ENCODE data around the gene UQCRH. TPM values are rescaled to one million over a fixed set of nuclear protein-coding genes. Genes with fewer than 3 reads are reported as not detected.

The UQCRH gene
- 100 to 1,000 TPM; 283 to 366 (median 338) TPM for total RNA-seq

DNA sequence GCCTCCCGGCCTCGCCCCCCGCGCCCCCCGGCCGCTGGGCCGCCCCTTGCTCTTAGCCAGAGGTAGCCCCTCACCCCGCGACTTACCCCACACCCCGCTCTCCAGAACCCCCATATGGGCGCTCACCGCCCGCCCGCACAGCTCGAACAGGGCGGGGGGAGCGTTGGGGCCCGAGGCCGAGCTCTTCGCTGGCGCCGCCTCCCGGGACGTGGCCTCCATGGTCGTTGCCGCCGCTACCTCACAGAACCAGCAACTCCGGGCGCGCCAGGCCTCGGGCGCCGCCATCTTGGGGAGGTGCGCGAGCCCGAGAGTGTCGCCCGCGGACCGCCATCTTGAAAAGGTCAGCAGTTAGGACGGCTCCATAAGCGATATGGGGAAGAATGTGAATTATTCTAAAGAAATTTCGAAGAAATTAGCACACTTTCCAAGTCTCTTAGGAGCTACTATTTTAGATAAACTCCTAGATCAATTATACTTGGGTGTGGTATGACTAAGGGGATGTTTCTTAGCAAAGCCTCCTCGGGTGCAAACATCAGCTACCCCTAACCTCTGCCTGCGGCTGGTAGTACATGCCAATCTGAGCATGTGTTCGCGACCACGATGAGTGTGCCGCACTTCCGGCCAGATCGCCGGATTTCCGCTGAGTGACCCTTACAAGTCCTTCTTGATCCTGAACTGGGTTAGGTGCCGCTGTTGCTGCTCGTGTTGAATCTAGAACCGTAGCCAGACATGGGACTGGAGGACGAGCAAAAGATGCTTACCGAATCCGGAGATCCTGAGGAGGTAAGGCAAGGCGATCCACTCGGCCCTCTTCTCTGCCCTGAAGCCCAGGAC lies at the start of gene UQCRH, which contains the start of gene LRRC41:
UQCRH (plus strand) TSS at position 661 of the 834 bp plus-strand sequence; CDS start at position 730, 69 bp downstream.
LRRC41 (minus strand) TSS at position 579 of the 834 bp plus-strand sequence; CDS start at position 285, 294 bp downstream.
- Mint-ChIP-seq H3K27me3 (ENCODE audit: low read depth) (no peaks in the 10 kb centered on the region), H3K4me3 (peak within 1 kb of the TSS; percentile 98), H3K4me1 (ENCODE audit: low read depth) (peaks cover 42% of the 10 kb centered on the region), H3K9me3 (no peaks in the 10 kb centered on the region), H3K36me3 (ENCODE audit: insufficient read depth) (peaks cover 14% of the 10 kb centered on the region)
- DNase-seq (peak; percentile 90), ATAC-seq (peak; percentile 87 to 88)

DNA sequence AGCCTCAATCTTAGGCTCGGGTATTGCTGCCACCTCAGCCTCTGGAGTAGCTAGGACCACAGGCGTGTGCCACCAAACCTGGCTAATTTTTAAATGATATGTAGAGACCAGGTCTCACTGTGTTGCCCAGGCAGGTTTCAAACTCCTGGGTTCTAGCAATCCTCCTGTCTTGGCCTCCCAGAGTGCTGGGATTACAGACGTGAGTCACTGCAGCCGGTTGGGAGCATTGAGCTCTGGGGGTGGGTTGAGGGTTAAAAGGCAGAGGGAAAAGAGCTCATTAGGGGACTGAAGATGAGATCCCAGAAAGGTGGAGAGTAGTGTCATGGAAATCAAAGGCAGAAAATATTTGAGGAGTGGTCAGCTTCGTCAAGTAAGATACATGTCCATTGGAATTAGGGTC lies 48.8 kb upstream of the UQCRH start:
- Mint-ChIP-seq H3K4me1 (ENCODE audit: low read depth) (no peaks in the 10 kb centered on the region), H3K36me3 (ENCODE audit: insufficient read depth) (peaks cover 4% of the 10 kb centered on the region), H3K4me3 (no peak overlapping the region), H3K9me3 (no peaks in the 10 kb centered on the region), H3K27me3 (ENCODE audit: low read depth) (no peaks in the 10 kb centered on the region)
- ATAC-seq: no peak
- no peak for DNase-seq

DNA sequence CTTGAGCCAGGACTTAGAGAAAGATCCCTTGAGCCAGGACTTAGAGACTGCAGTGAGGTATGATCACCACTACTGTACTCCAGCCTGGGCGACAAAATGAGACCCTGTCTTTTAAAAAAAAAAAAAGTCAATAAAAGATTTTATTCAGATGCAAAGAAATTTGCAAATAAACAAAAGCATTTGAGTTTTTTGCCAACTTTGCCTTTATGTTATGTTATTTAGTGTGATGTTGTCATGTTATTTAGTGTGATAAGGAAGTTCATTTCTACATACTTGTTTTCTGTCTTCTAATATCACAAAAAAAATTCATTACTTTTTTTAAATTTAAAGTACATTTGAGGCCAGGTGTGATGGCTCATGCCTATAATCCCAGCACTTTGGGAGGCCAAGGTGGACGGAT lies 47.0 kb upstream of the UQCRH start:
- H3K36me3 Mint-ChIP-seq (ENCODE audit: insufficient read depth): peaks cover 4% of the 10 kb centered on the region
- no peaks in the 10 kb centered on the region for H3K9me3 Mint-ChIP-seq
- ATAC-seq: no peak
- H3K4me3 Mint-ChIP-seq: no peak overlapping the region
- no peaks in the 10 kb centered on the region for H3K4me1 Mint-ChIP-seq (ENCODE audit: low read depth)
- DNase-seq: no peak
- no peaks in the 10 kb centered on the region for H3K27me3 Mint-ChIP-seq (ENCODE audit: low read depth)

DNA sequence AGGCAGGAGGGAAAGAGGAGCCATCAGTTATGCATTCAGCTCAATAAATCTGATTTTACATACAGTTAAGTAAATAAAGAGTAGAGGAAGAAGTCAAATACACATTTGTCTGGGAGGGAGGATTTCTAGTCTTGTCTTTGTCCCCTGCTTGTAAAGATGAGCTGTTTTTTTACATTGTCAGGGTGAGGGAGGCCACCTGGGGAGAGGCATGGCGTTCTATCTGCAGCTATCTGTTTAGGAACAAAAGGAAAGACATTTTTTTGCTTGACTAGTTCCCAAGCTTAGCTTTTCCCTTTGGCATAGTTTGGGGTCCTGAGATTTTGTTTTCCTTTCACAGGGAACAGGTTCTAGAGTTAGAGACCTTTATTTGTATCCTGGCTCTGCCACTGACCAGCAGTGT lies 41.0 kb upstream of the UQCRH start:
- ATAC-seq (no peak), DNase-seq (no peak)
- H3K27me3 Mint-ChIP-seq (ENCODE audit: low read depth): no peaks in the 10 kb centered on the region
- H3K9me3 Mint-ChIP-seq: no peaks in the 10 kb centered on the region
- H3K36me3 Mint-ChIP-seq (ENCODE audit: insufficient read depth): peaks cover 12% of the 10 kb centered on the region
- no peak overlapping the region for H3K4me3 Mint-ChIP-seq
- no peaks in the 10 kb centered on the region for H3K4me1 Mint-ChIP-seq (ENCODE audit: low read depth)

DNA sequence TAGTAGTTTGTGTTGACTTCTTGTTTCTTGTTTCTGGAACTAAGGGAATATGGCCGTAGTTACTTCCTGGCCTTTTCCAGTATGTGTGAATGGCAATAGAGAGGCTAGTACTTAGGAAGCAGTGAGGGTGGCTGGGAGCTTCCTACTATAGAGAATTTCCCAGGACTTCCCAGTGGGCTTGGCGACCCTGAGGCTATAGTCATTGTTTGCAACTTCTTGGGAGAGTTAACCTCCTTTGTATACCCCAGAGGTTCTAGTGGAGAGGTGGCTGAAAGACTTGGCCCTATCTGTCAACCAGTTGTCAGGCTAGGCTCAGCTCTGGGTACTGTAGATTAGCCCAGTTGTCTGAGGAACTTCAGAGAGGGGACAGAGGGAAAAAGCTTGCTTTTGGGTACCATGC lies 40.4 kb upstream of the UQCRH start:
- H3K36me3 Mint-ChIP-seq (ENCODE audit: insufficient read depth): peaks cover 12% of the 10 kb centered on the region
- ATAC-seq (no peak), DNase-seq (no peak)
- no peaks in the 10 kb centered on the region for H3K9me3 Mint-ChIP-seq
- no peaks in the 10 kb centered on the region for H3K27me3 Mint-ChIP-seq (ENCODE audit: low read depth)
- no peaks in the 10 kb centered on the region for H3K4me1 Mint-ChIP-seq (ENCODE audit: low read depth)
- H3K4me3 Mint-ChIP-seq: no peak overlapping the region

DNA sequence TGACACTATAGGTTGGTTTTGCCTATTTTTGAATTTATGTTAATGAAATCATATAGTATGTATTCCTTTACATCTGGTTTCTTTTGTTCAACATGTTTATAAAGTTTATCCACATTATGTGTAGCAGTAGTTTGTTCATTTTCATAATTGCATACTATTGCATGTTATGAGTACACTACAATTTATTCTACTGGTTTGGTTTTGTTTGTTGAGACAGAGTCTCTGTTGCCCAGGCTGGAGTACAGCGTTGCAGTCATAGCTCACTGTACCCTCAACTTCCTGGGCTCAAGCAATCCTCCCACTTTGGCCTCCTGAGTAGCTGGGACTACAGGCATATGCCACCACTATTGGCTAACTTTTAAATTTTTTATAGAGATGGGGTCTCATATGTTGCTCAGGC lies 34.9 kb upstream of the UQCRH start:
- no peaks in the 10 kb centered on the region for H3K4me1 Mint-ChIP-seq (ENCODE audit: low read depth)
- DNase-seq (no peak), ATAC-seq (no peak)
- H3K36me3 Mint-ChIP-seq (ENCODE audit: insufficient read depth): peaks cover 12% of the 10 kb centered on the region
- no peaks in the 10 kb centered on the region for H3K27me3 Mint-ChIP-seq (ENCODE audit: low read depth)
- no peak overlapping the region for H3K4me3 Mint-ChIP-seq
- no peaks in the 10 kb centered on the region for H3K9me3 Mint-ChIP-seq

DNA sequence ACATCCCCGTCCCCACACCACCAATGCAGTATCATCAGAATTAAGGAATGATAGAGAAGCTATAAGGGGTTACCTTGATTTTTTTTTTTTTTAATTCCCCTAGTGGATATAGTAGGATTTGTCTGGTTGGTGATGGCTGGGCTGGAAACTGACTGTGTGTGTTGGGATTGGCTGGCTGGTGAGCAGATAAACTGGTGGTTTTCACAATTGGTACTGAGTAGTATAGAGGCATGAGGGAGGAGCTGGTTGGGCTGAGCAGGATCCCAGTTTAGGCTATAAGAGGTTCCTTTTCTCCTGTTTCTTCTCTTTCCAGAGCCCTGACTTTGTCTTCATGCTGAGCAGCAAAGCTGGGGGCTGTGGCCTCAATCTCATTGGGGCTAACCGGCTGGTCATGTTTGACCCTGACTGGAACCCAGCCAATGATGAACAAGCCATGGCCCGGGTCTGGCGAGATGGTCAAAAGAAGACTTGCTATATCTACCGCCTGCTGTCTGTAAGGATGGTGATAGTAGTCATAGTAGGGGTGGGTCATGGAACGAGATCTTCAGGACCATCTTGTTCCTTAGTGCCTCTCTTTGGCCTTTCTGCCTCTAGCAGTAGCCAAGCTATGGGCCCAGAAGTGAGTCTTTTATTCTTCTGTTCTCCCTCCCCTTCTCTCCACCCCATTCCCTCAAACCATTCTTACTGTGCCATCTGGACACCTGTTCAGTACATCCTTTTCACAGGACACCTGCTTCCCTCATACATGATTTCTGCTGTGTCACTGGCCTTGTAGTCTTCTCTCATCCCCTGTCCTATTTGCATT lies 29.1 kb upstream of the UQCRH start:
- H3K4me1 Mint-ChIP-seq (ENCODE audit: low read depth): no peaks in the 10 kb centered on the region
- H3K36me3 Mint-ChIP-seq (ENCODE audit: insufficient read depth): peaks cover 5% of the 10 kb centered on the region
- no peak for DNase-seq
- H3K4me3 Mint-ChIP-seq: no peak overlapping the region
- no peaks in the 10 kb centered on the region for H3K9me3 Mint-ChIP-seq
- no peak for ATAC-seq
- H3K27me3 Mint-ChIP-seq (ENCODE audit: low read depth): no peaks in the 10 kb centered on the region

DNA sequence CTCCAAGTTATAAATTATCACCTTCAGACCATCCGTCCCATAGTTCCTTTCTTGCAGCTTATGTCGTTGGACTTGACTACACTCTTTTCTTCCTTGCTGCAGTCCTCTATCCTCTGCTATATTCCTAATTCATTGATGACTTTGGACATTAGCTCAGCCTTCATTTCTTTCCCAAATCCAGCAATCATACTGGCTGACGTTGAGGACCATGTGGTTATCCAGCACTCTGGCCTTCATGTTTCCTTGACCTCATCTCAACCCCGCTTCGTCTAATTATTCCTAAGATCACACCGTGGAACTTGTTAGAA lies 28.5 kb upstream of the UQCRH start:
- Mint-ChIP-seq H3K36me3 (ENCODE audit: insufficient read depth) (peaks cover 10% of the 10 kb centered on the region), H3K4me3 (no peak overlapping the region), H3K9me3 (no peaks in the 10 kb centered on the region), H3K27me3 (ENCODE audit: low read depth) (no peaks in the 10 kb centered on the region), H3K4me1 (ENCODE audit: low read depth) (no peaks in the 10 kb centered on the region)
- no peak for ATAC-seq
- no peak for DNase-seq

DNA sequence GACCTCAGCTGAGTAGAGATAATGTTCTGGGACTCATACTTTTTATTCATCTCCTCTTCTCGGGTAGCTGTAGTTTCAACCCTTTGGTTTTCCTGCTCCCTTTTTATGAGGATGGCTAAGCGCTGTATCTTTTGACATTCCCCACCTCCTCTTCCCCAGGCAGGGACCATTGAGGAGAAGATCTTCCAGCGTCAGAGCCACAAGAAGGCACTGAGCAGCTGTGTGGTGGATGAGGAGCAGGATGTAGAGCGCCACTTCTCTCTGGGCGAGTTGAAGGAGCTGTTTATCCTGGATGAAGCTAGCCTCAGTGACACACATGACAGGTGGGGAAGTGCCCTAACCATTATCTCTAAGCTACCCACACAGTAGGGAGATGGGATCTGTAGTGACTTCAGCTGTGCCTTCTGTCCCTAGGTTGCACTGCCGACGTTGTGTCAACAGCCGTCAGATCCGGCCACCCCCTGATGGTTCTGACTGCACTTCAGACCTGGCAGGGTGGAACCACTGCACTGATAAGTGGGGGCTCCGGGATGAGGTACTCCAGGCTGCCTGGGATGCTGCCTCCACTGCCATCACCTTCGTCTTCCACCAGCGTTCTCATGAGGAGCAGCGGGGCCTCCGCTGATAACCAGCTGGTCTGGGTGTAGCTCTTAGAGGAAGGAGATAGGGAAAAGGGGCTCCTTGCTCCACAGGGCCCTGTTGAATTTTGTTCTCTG lies 25.7 kb upstream of the UQCRH start:
- no peak for DNase-seq
- Mint-ChIP-seq H3K9me3 (no peaks in the 10 kb centered on the region), H3K27me3 (ENCODE audit: low read depth) (no peaks in the 10 kb centered on the region), H3K4me3 (no peak overlapping the region), H3K4me1 (ENCODE audit: low read depth) (no peaks in the 10 kb centered on the region), H3K36me3 (ENCODE audit: insufficient read depth) (peaks cover 16% of the 10 kb centered on the region)
- ATAC-seq: no peak

DNA sequence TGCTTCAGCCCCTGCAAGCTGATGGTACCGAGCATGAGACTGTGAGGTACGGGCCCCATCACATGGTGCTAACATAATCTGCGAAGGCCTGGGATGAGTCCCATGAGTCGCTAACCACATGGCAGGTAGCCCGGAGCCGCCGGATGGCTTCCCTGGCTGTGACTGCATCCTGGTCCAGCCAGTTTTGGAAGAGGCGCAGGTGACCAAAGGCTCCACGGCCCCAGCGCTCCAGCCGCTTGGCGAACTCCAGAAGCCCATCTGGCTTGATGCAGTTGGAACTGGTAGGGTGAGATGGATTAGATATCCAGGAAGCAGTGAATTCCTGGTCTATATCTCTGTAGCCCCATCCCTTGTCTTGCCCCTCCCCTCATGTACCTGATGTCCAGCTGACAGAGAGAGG lies 24.7 kb upstream of the UQCRH start:
- H3K36me3 Mint-ChIP-seq (ENCODE audit: insufficient read depth): peaks cover 21% of the 10 kb centered on the region
- DNase-seq (no peak), ATAC-seq (no peak)
- H3K4me1 Mint-ChIP-seq (ENCODE audit: low read depth): no peaks in the 10 kb centered on the region
- no peak overlapping the region for H3K4me3 Mint-ChIP-seq
- no peaks in the 10 kb centered on the region for H3K27me3 Mint-ChIP-seq (ENCODE audit: low read depth)
- no peaks in the 10 kb centered on the region for H3K9me3 Mint-ChIP-seq

DNA sequence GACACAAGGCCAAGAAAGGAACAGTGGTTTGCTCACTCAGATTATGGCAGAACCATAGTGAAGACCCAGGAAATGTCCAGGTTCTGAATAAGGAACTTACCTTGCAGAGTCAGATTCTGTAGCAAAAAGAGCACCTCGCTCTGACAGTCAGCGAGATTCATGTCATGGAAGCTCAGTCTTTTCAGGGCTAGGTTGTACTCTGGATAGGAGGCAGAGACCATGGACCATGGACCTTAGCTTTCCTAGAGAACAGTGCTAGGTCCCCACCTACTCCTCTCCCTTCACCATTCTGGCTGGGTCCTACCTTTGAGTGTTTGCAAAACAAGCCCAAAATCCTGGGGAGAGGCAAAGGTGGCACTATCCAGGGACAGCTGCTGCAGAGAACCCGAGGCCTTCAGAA lies 23.4 kb upstream of the UQCRH start:
- H3K27me3 Mint-ChIP-seq (ENCODE audit: low read depth): no peaks in the 10 kb centered on the region
- no peaks in the 10 kb centered on the region for H3K9me3 Mint-ChIP-seq
- H3K4me3 Mint-ChIP-seq: no peak overlapping the region
- H3K36me3 Mint-ChIP-seq (ENCODE audit: insufficient read depth): peaks cover 27% of the 10 kb centered on the region
- no peaks in the 10 kb centered on the region for H3K4me1 Mint-ChIP-seq (ENCODE audit: low read depth)
- ATAC-seq (no peak), DNase-seq (no peak)

DNA sequence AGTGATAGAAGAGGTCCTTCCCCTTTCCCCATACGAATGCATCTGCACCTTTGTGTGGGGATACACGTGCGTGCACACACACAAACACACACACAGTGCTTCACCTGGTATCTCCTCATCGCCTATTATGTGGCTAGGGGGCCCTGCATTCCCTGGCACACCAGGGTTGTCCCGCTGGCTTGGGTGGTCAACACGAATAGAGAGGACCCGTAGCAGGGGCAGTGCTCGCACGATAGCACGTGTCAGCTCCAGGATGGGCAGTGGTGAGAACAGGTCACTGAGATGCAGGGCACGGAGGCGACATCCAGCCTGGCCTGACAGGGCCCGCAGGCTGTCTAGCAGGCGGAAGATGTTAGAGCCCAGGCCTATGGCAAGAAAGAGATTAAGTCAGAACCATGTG lies 22.5 kb upstream of the UQCRH start:
- H3K4me1 Mint-ChIP-seq (ENCODE audit: low read depth): no peaks in the 10 kb centered on the region
- DNase-seq (no peak), ATAC-seq (no peak)
- no peaks in the 10 kb centered on the region for H3K9me3 Mint-ChIP-seq
- no peaks in the 10 kb centered on the region for H3K27me3 Mint-ChIP-seq (ENCODE audit: low read depth)
- peaks cover 27% of the 10 kb centered on the region for H3K36me3 Mint-ChIP-seq (ENCODE audit: insufficient read depth)
- H3K4me3 Mint-ChIP-seq: no peak overlapping the region

DNA sequence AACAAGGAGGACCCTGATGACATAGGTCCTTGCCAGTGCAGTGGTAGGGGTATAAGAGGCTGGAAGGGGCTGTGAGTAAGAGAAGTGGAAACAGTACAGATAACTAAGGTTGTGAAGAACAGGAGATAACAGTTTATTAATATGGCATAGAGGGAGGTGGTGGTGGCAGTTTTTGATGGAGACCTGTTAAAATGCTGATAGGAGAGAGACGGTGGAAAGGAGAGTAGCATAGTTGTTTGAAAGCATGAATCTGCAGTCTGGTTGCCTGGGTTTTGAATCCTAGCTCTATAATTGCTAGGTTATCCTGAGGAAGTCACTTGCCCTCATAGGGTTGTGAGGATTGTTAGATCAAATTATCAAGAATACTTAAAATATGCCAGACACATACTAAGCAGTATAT lies 19.4 kb upstream of the UQCRH start:
- no peak for ATAC-seq
- DNase-seq: no peak

More for the DNA sequence above, 19.4 kb upstream of the UQCRH start:
- Mint-ChIP-seq H3K4me1 (ENCODE audit: low read depth) (peaks cover 3% of the 10 kb centered on the region), H3K36me3 (ENCODE audit: insufficient read depth) (peaks cover 24% of the 10 kb centered on the region), H3K9me3 (no peaks in the 10 kb centered on the region), H3K27me3 (ENCODE audit: low read depth) (no peaks in the 10 kb centered on the region), H3K4me3 (no peak overlapping the region)
